ENCODE measurements around the gene TBK1.

TBK1 gene

GRCh38 chr12:64551676-64552075 lies 99.8 kb downstream of the TBK1 start:
- no peak for FAIRE-seq
- no peak for TF ChIP-seq PAX5 (IDR thresholded peaks at IDR 0.05; ENCODE audit: insufficient read depth, low read length, severe bottlenecking)
- no peak for TF ChIP-seq TAF1 (IDR thresholded peaks at IDR 0.05; ENCODE audit: low read depth, low read length)
- TF ChIP-seq POLR2AphosphoS5 (IDR thresholded peaks at IDR 0.05; ENCODE audit: low read depth, low read length): no peak
- no peak for TF ChIP-seq SPI1 (IDR thresholded peaks at IDR 0.05; ENCODE audit: low read depth, low read length)
- no peak for TF ChIP-seq POLR2A (IDR thresholded peaks at IDR 0.05; ENCODE audit: low read depth, low read length)
- TF ChIP-seq POU2F2 (IDR thresholded peaks at IDR 0.05; ENCODE audit: low read depth, low read length): no peak
- DNase-seq (ENCODE audit: insufficient read length, low spot score): no peak

Measured in GM12891 (cell line).